ENCODE measurements around the gene VASH1.

Gene VASH1

GRCh38 chr14:76742966-76743365 lies 18.3 kb upstream of the VASH1 start:
- DNase-seq (ENCODE audit: extremely low read depth, low read depth): no peak
- no peak for TF ChIP-seq CTCF (IDR thresholded peaks at IDR 0.05; ENCODE audit: low read depth, low read length)

- no peak for TF ChIP-seq CTCF (IDR thresholded peaks at IDR 0.05; ENCODE audit: low read depth, low read length)
- no peak for DNase-seq (ENCODE audit: extremely low read depth, low read depth)
Observed at GRCh38 chr14:76752744-76753143, 8.5 kb upstream of the VASH1 start.

- DNase-seq (ENCODE audit: extremely low read depth, low read depth): no peak
- TF ChIP-seq CTCF (IDR thresholded peaks at IDR 0.05; ENCODE audit: low read depth, low read length): no peak
Observed at GRCh38 chr14:76753541-76754198, 7.6 kb upstream of the VASH1 start.

- no peak for TF ChIP-seq CTCF (IDR thresholded peaks at IDR 0.05; ENCODE audit: low read depth, low read length)
- DNase-seq (ENCODE audit: extremely low read depth, low read depth): no peak
Observed at GRCh38 chr14:76754586-76754985, 6.7 kb upstream of the VASH1 start.

- DNase-seq (ENCODE audit: extremely low read depth, low read depth): no peak
- no peak for TF ChIP-seq CTCF (IDR thresholded peaks at IDR 0.05; ENCODE audit: low read depth, low read length)
Observed at GRCh38 chr14:76755610-76756370, 5.5 kb upstream of the VASH1 start.

- no peak for TF ChIP-seq CTCF (IDR thresholded peaks at IDR 0.05; ENCODE audit: low read depth, low read length)
- DNase-seq (ENCODE audit: extremely low read depth, low read depth): no peak
Observed at GRCh38 chr14:76756371-76756750, 4.9 kb upstream of the VASH1 start.

- no peak for TF ChIP-seq CTCF (IDR thresholded peaks at IDR 0.05; ENCODE audit: low read depth, low read length)
- DNase-seq (ENCODE audit: extremely low read depth, low read depth): no peak
Observed at GRCh38 chr14:76759589-76759988, 1.7 kb upstream of the VASH1 start.

All from AG09319 (cell line).